Fibroblast of the aortic adventitia (primary cell): ENCODE results near the gene COPZ2. TPM values are rescaled to one million over a fixed set of nuclear protein-coding genes. Genes with fewer than 3 reads are reported as not detected.
"Not testable (repeated sequence)": the region's sequence is repeated elsewhere in the genome, so short reads cannot be mapped to it uniquely, and the experiment has no call there.

ENCODE experiments used
- DNase-seq: peaks from one replicate; pipeline ENCODE4 v3.0.0-alpha.2; 2010; ENCODE audit warnings: low read depth
- H3K4me3 ChIP-seq: 2 replicates; pipeline ENCODE4 v1.5.1; 2011; ENCODE audit warnings: low read depth, mild to moderate bottlenecking, control low read depth, low read length, moderate library complexity
- CTCF ChIP-seq: IDR thresholded peaks from 2 replicates; pipeline ENCODE4 v1.5.1; 2011; ENCODE audit warnings: mild to moderate bottlenecking, low read length, control low read depth, inconsistent platforms; ENCODE audit not compliant: insufficient read depth
- total RNA-seq: library from RNA; depleted of rRNA; stranded (reverse); fragments of >200 nt; gene quantifications from 2 replicates; pipeline ENCODE4 v1.2.3, GENCODE V29; 2012; ENCODE audit warnings: low replicate concordance

Gene COPZ2
- total RNA-seq, 1 donor: 80.5 TPM

- TF ChIP-seq CTCF: no peak
- no peak overlapping the region for H3K4me3 ChIP-seq
- no peak for DNase-seq
Observed at GRCh38 chr17:48070195-48070594, 32.6 kb upstream of the COPZ2 start.

- H3K4me3 ChIP-seq: no peak overlapping the region
- peak; percentile 57 for TF ChIP-seq CTCF
- DNase-seq: peak; percentile 59
Observed at GRCh38 chr17:48068491-48068961, 30.9 kb upstream of the COPZ2 start.

- DNase-seq: peak; percentile 61
Observed at GRCh38 chr17:48067808-48068207, 30.2 kb upstream of the COPZ2 start.

GRCh38 chr17:48067245-48067644 is 29.6 kb upstream of the COPZ2 start:
- DNase-seq: no peak
- no peak for TF ChIP-seq CTCF
- H3K4me3 ChIP-seq: no peak overlapping the region

More at GRCh38 chr17:48067808-48068207, 30.2 kb upstream of the COPZ2 start:
- not testable (repeated sequence) for H3K4me3 ChIP-seq

- DNase-seq: no peak
- no peak overlapping the region for H3K4me3 ChIP-seq
- TF ChIP-seq CTCF: no peak
Observed at GRCh38 chr17:48066656-48067055, 29.1 kb upstream of the COPZ2 start.

- DNase-seq: no peak
- TF ChIP-seq CTCF: no peak
Observed at GRCh38 chr17:48066192-48066591, 28.6 kb upstream of the COPZ2 start.

GRCh38 chr17:48064638-48065037 is 27.0 kb upstream of the COPZ2 start:
- no peak for DNase-seq
- TF ChIP-seq CTCF: no peak
- H3K4me3 ChIP-seq: no peak overlapping the region

More at GRCh38 chr17:48066192-48066591, 28.6 kb upstream of the COPZ2 start:
- no peak overlapping the region for H3K4me3 ChIP-seq
